Measurements from ENCODE around the gene CDK5R1. TPM values are rescaled to one million over a fixed set of nuclear protein-coding genes. Genes with fewer than 3 reads are reported as not detected.

Gene CDK5R1
- total RNA-seq, 1 donor from 2014 or later = 8.0 TPM

- no peak for DNase-seq (ENCODE audit: low read depth)
- TF ChIP-seq CTCF (conservative IDR thresholded peaks at IDR 0.05; ENCODE audit: low read depth, low read length) = no peak
- peak overlapping the region; percentile 63 for H3K4me3 ChIP-seq (ENCODE audit: low read depth, low read length)
Measured at GRCh38 chr17:32487473-32488176, 832 bp downstream of the CDK5R1 start.

GRCh38 chr17:32488177-32488542, 1.4 kb downstream of the CDK5R1 start:
- H3K4me3 ChIP-seq (ENCODE audit: low read depth, low read length) = no peak overlapping the region
- DNase-seq (ENCODE audit: low read depth) = no peak
- no peak for TF ChIP-seq CTCF (conservative IDR thresholded peaks at IDR 0.05; ENCODE audit: low read depth, low read length)

- no peak for TF ChIP-seq CTCF (conservative IDR thresholded peaks at IDR 0.05; ENCODE audit: low read depth, low read length)
- no peak overlapping the region for H3K4me3 ChIP-seq (ENCODE audit: low read depth, low read length)
- no peak for DNase-seq (ENCODE audit: low read depth)
Measured at GRCh38 chr17:32488604-32489180, 1.9 kb downstream of the CDK5R1 start.

GRCh38 chr17:32489320-32490100, 2.7 kb downstream of the CDK5R1 start:
- no peak for TF ChIP-seq CTCF (conservative IDR thresholded peaks at IDR 0.05; ENCODE audit: low read depth, low read length)
- H3K4me3 ChIP-seq (ENCODE audit: low read depth, low read length) = no peak overlapping the region
- no peak for DNase-seq (ENCODE audit: low read depth)

- no peak overlapping the region for H3K4me3 ChIP-seq (ENCODE audit: low read depth, low read length)
- no peak for TF ChIP-seq CTCF (conservative IDR thresholded peaks at IDR 0.05; ENCODE audit: low read depth, low read length)
- DNase-seq (ENCODE audit: low read depth) = no peak
Measured at GRCh38 chr17:32490101-32490482, 3.3 kb downstream of the CDK5R1 start.

- no peak for TF ChIP-seq CTCF (conservative IDR thresholded peaks at IDR 0.05; ENCODE audit: low read depth, low read length)
- H3K4me3 ChIP-seq (ENCODE audit: low read depth, low read length) = no peak overlapping the region
- no peak for DNase-seq (ENCODE audit: low read depth)
Measured at GRCh38 chr17:32491371-32492263, 4.8 kb downstream of the CDK5R1 start.

Data from epithelial cell of proximal tubule (primary cell).